ENCODE results near the gene ASXL1.

The ASXL1 gene

DNA sequence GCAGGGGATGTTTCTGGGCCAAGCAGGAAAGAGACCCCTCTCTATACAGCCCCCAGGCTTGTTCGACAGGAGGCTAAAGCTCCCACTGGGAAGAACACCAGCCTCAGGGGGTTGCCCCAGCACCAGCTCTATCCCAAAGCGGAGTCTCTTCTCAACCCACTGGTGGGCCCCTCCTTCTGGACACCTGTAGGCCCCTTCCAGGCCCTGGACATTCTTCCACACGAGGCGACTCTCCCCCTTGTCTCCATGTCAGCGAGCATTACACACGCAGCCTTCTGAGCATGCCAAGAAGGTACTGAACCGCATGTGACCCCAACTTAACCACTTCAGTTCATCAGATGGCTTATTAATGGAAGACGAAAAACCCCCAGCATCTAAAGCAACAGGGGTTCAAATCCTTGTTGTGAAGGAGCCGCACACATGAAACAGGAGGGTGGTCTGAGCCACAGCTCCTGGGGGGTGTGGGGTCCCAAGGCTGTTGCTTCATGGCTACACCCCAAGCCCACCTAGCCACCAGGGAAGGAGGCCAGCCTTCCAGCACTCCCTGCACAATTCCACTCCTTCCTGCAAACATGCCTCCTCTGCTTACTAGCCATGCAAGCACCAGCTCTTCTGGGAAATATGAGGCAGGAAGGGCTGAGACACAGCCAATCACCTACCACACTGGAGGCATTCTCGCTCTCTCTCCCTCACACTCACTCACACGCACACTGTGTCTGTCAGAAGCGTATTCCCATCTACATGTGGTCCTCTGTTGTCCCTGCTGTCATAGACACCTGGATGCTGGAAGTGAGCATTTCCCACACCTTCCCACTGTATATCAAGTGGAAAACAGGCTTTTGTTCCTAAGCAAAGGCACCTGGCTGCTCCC lies 122.5 kb downstream of the ASXL1 start:
- no peak for DNase-seq (ENCODE audit: low read depth, low spot score)

DNA sequence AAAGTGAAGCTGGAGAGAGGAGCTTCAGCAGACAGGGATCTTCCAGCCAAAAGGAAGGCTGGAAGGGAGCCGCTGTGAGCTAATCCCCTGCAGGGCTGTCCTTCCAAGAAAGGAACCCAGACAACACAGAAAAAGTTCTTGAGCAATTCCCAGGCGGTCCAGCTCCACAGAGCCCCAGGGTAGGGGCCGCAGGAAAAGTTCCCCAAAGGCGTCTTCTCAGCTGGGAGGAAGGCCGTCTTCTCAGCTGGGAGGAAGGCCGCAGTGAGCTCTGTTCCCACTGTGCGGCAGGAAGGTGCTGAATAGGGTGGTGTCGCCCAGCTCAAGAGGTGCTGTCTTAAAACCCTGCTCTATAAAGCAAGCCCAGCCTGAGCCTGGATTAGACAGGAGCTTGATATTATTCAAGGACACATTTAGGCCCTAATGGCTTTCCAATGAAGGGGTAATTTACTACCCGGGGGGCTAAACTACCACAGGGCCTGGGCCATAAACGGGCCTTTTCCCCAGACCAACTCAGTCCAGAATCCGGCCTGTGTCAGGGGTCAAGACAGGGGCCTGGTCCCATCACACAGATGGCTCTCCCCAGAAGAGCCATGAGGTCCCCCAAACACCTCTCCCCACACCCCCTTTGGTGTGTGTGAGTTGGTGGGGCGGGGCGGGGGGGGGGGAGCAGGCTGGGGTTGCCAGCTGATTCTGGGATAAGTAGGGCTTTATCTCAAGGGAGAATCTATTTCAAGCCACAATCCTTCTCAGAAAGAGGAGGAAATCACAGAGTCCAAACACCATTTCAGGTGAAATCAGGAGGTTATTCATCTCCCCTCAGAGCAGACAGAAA lies 123.4 kb downstream of the ASXL1 start:
- DNase-seq (ENCODE audit: low read depth, low spot score): no peak

DNA sequence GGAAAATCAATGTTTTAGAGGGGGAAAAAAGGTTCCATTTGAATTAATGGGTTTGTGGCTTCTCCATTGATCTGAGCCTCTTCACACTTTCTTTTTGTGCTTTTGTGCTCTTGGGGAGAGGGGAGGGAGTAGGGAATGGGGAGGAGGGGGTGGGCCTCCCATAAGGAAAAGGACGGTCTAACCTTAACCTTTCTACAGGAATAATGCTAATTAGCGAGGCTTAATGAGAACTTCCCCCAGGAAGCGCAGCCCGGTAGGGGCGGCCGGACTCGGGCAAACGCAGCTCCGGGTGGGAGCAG lies 124.0 kb downstream of the ASXL1 start:
- DNase-seq (ENCODE audit: low read depth, low spot score): no peak

DNA sequence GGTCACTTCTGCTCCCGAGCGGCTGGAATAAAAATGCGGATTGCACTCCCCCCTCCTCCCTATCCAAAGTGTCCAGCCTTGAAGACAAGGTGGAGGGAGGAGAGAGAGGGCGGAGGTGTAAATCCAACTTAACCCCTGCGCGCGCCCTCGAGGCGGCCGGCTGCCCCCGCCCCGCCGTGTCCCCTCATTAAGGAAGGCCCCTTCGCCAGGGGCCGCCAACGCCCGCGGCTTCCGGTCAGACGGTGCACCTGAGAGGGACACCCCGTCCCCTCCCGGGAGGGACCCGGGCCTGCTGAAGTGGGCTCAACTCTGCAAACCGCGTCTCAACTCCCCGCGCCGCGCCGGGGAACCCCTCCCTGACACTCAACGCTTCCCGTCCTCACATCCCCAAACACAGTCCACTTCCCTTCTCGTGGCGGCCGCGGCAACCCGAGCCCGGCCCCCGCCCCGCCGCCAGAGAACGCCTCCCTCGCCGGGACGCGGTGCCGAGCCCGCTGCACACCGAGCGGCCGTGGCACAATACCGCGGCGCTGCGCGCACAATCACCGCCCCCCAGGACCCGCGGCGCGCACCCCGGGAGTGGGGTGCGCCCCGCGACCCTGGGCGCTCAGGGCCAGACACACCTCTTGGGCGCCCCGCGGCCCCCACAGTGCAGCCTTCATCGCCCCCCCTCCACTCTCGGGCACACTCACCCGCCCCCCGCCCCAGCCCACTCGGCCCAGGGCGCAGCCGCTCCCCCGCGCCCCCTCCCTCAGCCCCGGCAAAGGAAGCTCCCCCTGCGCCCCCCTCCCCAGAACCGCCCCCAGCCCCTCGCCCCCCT lies 124.5 kb downstream of the ASXL1 start:
- DNase-seq (ENCODE audit: low read depth, low spot score): no peak

DNA sequence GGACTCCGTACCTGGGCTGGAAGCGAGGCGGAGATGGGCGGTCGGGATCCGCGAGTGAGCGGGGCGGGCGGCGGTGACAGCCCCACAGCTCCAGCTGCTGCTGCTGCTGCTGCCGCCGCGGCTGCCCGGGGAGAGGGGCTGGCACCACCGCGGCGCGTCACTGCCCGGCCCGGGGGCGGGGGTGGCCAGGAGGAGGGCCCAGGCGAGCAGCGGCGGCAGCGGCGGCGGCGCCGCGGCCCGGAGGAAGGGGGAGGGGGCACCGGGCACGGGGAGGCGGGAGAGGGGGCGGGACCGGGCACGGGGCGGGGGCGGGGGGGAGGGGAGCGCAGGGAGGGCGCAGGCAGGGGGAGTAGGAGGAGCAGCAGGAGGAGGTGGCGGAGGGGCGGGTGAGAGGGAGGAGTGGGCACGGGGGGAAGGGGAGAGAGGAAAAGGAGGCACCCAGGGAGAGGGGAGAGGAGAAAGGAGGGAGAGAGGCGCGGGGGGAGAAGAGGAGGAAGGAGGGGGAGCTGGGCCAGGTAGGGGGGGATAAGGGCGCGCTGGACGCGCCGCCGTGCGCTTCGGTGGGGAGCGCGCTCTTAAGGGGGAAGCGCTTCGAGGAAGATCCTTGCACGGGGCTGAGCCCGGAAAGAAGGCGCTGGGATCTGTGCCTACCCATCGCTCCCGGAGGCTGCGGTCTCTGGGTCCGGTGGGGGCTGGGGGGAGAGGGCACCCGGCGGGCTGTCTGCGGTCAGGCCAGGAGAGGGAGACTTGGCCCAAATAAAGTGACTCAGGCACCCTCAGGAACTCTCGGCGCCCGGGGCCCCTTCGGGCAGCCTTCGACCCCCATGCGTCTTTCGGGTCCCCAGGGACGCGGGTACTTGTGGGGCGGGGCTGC lies 125.5 kb downstream of the ASXL1 start:
- DNase-seq (ENCODE audit: low read depth, low spot score): no peak

DNA sequence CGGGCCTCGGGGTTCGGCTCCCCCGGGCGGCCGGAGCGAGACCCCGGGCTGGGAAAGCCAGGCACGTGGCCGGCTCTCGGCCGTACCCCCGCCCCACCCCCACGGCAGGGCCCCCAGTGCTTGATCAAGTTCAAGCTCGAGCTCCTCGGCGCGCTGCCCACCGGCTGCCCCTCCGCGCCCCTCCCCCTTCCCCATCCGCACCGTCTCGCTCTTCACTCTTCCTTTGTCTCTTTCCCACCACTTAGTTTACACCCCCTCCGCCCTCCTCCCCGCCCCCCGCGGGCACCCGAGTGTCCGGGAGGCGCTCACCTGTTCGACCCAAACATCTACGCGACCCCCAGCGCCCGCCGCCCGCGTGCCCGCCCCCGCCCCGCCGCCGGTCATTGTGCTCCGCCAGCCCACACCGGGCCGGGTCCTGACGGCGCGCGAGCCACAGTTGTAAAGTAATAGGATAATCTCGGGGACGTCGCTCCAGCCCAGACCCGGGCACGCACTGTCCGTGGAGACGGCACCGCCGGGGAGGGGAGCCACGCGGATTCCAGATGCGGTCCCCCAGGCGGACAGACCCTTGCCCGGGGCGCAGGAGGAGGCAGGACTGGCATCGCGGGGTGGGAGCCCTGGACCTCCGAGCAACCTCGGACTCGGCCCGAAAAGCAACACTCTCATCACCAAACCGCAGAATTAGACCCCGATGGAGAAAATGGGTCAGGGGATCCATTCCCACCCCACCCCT lies 126.3 kb downstream of the ASXL1 start:
- no peak for DNase-seq (ENCODE audit: low read depth, low spot score)

DNA sequence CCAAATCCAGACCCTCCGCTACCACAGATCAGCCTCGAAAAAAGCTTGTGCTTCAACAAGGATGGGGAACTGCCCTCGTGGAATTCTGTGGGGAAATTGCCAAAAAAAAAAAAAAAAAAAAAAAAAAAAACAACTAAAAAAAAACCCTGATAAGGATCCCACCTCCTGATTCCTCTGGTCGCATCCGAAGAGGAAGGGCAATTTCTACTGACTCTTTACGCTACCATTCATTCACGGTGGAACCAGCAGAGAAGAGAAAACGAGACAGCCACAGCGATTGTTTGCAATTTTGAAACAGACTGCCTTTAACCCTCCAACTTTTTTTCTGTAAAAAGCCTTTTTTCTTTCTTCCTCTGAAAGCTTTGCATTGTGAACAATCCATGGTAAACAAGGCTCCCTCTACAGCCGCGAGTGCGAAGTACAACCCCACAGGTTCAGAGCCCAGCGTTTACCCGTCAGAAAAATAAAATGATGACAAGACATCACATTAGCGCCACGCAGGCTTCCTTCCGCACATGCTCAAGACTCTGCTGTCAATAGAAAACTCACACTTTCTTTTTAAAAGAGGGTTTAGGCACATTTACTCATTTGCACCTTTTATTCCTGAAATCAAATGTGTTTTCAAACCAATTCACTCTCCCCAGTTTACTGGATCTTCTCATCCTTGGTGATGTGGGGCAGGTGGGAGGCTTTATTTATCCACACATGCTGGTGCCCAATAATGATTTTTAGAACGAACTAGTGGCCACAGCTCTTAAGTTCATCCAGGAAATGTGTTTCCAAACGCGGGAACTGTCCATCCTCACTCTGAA lies 127.0 kb downstream of the ASXL1 start:
- DNase-seq (ENCODE audit: low read depth, low spot score): no peak

DNA sequence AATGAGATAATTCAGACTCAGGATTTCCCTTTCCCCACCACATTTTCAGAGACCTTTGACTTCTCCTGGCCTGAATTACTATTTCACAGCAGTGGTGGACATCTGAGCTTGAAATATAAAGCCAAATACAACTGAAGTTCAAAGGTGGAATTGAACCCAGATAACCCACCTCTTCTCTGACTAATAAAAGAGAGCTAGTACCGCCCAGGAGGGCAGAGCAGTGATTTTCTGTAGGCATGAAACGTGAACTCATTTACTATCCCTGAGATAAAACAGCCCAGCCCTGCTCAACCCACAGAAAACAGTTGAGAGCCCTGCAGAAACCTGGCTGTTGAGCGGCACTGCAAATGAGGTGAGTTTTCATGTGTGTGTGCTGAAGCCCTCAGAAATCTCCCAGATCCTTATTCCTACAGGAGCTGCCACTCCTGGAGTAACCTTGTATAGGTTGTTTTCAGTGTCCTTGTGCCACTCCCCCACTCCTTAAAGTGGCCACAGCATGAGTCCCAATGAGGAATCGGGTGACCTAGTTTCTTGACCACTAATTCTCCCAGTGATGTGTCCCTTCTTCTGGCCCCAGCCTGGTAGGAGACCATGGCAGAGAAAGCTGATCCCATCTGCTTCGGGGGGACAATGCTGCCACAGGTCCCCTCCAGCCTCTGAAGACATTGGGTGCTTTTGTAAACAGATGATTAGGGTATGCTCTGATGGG lies 127.8 kb downstream of the ASXL1 start:
- DNase-seq (ENCODE audit: low read depth, low spot score): no peak

DNA sequence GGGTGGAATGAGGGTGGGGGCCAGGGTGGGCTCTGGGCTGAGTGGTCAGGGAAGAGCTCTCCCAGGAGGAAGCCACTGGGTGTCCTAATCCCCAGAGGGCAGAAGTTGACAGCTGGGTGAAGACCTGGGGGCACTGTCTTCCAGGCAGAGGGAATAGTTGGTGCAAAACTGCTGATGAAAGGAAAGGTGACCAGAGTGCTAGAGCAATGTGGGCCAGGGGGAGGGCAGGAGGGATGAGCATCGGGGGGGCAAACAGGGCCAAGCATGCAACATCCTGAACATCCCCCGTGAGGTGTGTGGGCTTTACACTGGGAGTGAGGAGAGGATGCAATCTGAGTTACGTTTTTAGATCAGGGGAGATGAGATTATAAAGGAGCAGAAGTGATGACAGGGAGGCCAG lies 129.2 kb downstream of the ASXL1 start:
- DNase-seq (ENCODE audit: low read depth, low spot score): no peak

DNA sequence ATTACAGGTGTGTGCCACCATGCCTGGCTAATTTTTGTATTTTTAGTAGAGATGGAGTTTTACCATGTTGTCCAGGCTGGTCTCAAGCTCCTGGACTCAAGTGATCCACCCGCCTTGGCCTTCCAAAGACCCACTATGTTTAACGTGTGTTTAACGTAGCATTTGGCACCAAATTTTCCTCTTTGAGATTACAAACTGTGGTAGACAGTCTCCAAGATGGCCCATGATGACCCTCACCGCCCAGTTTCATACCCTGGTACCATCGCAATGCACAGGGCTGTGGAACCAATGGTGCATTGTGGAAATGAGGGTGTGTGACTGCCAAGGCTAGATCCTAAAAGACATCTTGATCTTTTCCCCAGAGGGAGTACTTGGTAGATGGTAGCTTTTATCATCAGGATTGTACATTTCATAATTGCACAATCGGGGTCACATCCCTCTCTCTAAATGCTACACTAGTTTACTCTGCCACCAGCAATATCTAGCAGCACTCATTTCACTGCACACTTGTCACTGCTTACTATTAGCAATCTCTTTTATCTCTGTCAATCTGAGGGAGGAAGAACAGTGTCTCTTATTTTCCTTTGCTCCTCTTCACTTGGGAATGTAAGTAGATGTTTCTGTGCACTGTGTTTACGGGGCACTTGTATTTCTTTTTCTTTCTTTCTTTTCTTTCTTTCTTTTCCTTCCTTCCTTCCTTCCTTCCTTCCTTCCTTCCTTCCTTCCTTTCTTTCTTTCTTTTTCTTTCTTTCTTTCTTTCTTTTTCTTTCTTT lies 130.1 kb downstream of the ASXL1 start:
- no peak for DNase-seq (ENCODE audit: low read depth, low spot score)

Measured in iPS DF 19.7 (cell line).